Activated CD8-positive, alpha-beta memory T cell treated with anti-CD3 and anti-CD28 coated beads for 4 hours (primary cell): Measurements from ENCODE around the gene PAQR5.
"Not testable (repeated sequence)": the region's sequence is repeated elsewhere in the genome, so short reads cannot be mapped to it uniquely, and the experiment has no call there.

Experiments
- DNase-seq, 2 donors: peaks; one replicate each; pipeline ENCODE4 v3.0.0-alpha.2; 2020; ENCODE audit warnings: low read depth in 2 of 2

Gene PAQR5

DNA sequence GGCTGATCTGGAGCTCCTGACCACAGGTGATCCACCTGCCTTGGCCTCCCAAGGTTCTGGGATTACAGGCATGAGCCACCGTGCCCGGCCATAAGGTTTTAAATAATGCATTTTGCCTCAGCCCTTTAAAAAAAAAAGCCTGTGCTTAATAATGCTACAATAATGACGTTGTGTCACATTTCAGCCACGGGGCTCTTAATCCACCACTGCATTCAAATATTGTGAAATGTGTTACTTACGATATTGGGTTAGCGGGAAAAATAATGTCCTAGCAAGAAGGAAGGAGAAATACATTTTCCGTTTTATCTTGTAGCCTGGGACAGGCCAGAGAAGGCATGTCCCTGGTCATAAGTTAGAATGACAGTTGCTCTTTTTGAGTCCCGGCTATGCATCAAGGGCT lies 17.6 kb downstream of the PAQR5 start:
- no peak for DNase-seq

DNA sequence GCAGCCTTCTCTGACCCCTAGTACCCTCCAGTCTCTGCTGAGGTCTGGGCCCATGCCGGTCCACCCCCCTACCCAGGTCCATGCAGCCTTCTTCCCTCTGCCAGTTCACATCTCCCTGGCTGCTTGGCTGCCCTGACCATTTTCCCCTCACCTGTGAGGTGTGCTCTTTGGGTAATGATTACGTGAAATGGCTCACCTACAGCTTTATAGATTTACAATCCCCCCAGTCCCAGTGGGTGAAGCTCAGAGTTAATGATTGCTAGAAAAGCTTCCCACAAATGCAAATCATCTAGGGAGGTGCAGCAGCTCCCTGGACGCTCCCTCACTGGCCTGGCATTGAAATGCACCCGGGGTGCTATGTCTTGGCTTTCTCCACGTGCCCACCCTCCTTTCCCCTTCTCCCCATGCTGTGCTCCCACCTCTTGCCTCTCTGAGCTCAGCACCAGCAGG lies 18.7 kb downstream of the PAQR5 start:
- DNase-seq = no peak

DNA sequence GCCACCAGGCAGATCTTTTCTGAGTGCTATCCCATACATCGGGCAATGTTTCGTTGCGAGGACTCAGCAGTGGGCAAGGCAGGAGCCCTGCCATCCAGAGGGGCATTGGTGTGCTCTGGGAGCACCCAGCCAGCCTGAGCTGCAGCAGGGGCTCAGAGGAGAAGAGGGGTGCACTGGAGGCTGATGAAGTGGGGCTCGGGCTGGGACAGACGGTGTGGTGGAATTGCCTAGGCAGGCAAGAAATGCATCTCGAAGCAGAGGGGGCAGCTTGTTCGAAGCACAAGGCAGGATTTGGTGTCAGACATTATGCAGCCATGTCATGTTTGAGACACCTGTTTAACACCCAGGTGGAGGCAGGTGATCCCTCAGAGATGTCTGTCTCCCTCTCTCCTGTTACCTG lies 19.3 kb downstream of the PAQR5 start:
- no peak for DNase-seq

- no peak for DNase-seq
Observed at GRCh38 chr15:69319384-69320375, 21.0 kb downstream of the PAQR5 start.

GRCh38 chr15:69320977-69321554 lies 22.4 kb downstream of the PAQR5 start:
- DNase-seq = no peak

DNA sequence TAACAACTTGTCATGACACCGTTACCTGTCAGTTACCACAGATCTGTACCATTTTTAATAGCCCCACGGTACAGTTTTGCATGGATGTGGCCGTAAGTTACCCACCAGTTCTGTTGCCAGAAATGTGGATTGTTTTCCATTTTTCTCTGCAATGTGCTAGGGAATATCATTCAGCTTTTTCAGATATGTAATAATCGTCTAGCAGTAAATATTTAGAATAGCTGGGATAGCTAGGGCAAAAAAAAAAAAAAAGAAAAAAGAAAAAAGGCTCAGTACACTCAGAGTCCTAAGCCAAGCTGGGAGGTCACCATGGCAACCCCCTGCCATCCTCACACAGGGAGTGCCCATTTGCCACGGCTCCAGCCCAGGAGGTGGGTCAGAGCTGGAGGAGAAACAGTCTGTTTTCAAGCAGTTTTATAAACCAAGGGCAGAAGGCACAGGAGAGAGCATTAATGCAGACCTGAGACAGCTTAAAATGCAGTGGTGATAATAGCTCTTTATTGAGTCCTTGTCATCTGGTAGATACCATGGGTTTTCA lies 25.2 kb downstream of the PAQR5 start:
- DNase-seq = no peak

- no peak for DNase-seq
Observed at GRCh38 chr15:69324565-69324964, 25.9 kb downstream of the PAQR5 start.

DNA sequence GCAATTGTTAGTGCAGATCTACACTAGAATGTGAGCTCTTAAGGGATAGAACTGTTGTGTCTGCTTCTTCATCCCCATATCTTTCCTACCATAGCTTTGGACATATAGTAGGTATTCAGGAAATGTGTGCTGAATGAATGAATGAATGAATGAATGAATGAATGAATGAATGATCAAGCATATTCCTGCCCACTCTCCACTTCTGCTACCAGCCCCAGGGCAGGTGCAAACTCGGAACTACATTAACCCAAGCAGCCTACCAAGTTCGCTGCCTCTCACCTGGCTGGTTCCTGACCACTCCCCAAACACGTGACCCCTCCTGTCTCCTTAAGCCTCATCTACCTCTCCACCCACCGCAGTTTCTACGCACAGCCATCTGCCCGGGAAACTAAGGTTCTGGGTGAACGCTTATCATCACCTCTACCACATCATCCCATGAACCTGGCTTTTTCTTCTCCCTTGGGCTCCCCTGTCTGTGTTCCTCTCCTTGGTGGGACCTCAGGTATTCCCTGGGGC lies 26.8 kb downstream of the PAQR5 start:
- no peak for DNase-seq

DNA sequence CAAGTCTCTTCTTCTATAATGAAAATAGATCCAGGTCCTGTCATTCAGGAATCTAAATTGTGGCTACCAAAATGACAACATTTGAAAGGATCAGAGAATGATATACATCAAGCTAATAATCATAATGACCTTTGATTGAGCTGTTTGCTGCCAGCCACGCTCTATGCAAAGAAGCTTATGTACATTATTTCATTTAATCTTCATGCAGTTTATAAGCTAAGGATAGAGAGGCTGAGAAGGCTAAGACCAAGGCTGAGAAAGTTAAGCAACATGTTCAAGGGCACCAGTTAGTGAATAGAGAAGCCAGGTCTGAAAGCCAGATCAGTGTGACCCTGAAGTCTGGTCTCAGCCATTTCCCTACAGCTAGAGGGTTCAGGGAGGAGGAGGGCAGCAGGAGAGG lies 29.4 kb downstream of the PAQR5 start:
- no peak for DNase-seq

DNA sequence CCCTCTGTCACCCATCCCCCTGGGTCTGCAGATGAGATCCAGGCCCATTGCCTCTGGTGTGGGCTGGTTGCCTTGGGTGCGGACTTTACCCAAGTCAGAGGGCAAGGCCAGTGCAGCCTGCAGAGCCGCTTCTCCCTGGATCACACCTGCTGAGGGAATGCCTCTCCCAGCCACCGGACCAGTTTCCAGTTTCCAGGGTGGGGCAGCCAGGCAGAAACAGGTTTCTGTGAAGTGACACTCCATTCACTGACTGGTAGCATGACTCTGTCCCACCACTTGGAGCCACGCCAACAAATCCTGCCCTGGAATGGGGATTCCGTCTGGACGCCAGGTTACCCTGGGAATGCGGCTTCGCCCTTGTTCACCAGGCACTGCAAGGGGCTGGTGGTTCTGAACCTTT lies 30.0 kb downstream of the PAQR5 start:
- no peak for DNase-seq

DNA sequence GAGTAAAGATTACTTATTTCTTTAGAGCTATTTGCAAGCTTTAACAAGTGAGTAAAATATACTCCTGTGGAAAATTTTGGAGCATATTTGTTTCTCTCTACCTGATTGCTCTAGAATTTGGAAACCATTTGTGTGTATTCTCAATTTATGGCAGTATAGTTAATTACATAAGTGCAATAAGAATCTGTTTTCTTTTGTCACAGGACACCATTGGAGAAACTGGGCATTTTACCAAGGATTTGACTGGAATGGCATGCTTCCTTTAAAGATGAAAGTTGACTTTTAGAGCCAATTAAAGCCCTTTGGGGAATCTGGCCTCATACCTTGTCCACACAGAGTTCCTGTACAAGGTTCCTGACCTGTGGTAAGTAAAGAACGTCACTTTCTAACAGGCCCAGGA lies 38.4 kb downstream of the PAQR5 start:
- no peak for DNase-seq

- no peak for DNase-seq
Observed at GRCh38 chr15:69338535-69339213, 40.0 kb downstream of the PAQR5 start.

DNA sequence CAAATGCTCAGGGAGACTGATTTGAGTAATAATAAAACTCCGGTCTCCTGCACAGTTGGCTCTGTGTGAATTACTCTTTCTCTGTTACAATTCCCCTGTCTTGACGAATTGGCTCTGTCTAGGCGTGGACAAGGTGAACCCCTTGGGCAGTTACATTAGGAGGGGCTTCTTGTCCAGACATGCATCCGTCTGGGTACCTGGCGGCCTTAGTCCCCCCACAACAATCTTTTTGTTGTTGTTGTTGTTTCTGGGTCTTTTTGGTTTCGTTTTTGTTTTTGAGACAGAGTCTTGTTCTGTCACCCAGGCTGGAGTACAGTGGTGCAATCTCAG lies 40.5 kb downstream of the PAQR5 start:
- DNase-seq = not testable (repeated sequence)

DNA sequence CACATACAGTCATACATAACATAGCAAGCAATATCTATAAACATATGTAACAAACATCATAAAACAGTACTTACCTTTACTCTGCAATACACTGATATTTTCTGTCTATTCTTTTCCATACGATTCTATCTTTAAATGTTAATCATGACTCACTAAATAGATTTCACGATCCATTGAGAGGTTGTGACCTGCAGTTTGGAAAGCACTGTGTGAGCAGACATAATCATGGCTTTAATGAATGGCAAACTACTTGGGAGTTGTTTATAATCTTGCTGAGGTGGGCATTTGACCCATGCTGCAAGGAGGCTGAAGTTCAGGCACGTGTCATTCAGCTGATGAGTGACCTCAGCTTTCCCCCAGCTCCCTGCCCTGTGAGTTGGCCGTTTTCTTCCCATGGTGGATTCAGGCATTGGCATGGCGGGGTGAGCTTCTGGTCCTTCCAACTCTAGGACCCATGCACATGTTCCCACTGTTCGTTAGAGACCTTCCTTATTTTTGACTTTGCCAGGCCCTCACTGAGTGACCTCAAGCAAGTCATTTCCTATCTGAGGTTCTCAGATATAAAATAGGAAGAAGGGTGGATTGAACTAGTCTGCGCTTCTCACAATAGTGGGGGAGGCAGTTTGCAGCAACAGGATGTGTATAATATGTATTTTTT lies 41.7 kb downstream of the PAQR5 start:
- no peak for DNase-seq

DNA sequence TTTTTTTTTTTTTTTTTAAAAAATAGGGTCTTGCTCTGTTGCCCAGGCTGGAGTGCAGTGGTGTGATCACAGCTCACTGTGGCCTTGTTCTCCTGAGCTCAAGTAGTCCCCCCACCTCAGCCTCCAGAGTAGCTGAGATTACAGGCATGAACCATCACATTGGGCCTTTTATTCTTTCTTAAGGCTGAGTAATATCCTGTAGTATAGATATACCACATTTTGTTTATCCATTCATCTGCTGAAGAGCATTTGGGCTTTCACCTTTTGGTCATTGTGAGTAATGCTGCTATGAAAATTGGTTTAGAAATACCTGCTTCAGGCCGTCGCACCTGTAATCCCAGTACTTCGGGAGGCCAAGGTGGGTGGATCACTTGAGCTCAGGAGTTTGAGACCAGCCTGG lies 42.6 kb downstream of the PAQR5 start:
- no peak for DNase-seq

- DNase-seq = no peak
Observed at GRCh38 chr15:69342460-69343076, 43.9 kb downstream of the PAQR5 start.

DNA sequence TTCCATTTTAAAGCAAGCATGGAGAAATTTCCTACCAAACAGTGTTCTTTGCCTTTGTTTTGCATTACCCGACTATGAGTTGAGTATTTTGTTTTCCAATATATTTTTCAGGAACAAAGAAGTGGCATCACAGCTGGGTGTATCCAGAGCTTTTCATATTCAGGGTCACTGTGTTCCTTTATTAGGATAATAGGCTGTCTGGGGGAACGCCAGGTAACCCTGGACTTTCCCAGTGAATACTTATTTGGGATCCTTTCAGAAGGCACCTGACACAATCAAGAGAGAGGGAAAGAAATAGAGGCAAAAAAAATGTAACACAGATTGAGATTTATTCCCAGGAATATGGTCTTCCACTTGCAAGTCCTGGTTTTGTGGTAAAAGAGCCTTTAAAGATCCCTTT lies 44.4 kb downstream of the PAQR5 start:
- no peak for DNase-seq

DNA sequence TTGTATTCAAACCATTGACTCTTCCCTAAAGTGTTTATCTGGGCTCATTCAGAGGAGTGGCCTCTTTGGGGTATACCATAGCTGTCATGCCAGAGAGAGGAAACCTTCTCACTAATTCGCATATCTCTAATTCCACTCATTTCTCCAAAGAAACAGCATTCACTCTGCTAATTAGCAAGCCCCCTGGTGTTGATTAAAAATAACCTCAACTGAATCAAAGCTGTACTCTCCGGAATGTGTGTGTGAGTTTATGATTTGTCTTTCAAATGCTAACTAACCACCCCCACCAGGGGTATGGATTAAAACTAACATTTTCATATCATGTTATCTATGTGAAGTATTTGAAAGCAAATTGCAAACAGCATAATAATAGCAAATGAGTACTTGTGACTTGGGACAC lies 45.5 kb downstream of the PAQR5 start:
- no peak for DNase-seq

DNA sequence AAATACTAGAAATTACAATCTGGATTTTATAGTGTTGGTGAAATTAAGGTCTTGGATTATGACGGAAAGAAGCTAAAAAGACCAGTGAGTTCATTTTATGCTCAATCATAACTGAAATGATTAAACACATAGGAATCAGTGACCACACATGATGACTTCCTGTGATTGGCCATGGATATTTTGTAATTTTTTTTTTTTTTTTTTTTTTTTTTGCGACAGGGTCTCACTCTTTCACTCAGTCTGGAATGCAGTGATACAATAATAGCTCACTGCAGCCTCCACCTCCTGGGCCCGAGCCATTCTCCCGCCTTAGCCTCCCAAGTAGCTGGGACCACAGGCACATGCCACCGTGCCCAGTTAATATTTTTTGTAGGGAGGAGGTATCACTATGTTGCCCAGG lies 47.4 kb downstream of the PAQR5 start:
- no peak for DNase-seq

DNA sequence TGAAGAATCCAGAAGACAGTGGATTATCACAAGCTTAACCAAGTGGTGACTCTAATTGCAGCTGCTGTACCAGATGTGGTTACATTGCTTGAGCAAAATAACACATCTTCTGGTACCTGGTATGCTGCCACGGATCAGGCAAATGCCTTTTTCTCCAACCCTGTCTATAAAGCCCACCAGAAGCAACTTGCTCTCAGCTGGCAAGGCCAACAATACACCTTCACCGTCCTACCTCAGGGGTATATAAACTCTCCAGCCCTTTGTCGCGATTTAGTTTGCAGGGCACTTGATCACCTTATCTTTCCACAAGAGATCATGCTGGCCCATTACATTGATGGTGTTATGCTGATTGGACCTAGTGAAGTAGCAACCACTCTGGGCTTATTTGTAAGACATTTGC lies 52.6 kb downstream of the PAQR5 start:
- DNase-seq = no peak

DNA sequence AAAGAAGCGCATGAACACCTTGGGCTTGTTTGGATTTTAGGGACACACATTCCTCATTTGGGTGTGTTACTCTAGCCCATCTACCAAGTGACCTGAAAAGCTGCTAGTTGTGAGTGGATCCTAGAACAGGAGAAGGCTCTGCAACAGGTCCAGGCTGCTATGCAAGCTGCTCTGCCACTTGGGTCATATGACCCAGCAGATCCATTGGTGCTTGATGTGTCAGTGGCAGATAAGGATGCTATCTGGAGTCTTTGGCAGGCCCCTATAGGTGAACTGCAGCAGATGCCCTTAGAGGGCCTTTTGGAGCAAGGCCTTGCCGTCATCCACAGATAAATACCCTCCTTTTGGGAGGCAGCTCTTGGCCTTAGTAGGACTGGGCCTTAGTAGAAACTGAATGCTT lies 53.2 kb downstream of the PAQR5 start:
- DNase-seq = no peak
